Osteocyte (in vitro differentiated cells): ENCODE results near the gene CTXND1. TPM values are rescaled to one million over a fixed set of nuclear protein-coding genes. Genes with fewer than 3 reads are reported as not detected.
"Not testable (repeated sequence)": the region's sequence is repeated elsewhere in the genome, so short reads cannot be mapped to it uniquely, and the experiment has no call there.

ENCODE experiments used
- DNase-seq: peaks from one replicate; pipeline ENCODE4 v3.0.0; 2021; ENCODE audit warnings: mixed read lengths; ENCODE audit not compliant: unreplicated experiment; ENCODE audit errors: extremely low spot score
- H3K27ac Mint-ChIP-seq: one replicate; pipeline ENCODE4 v1.8.0; 2021; ENCODE audit warnings: mild to moderate bottlenecking, mixed read lengths; ENCODE audit not compliant: unreplicated experiment
- H3K27me3 Mint-ChIP-seq: one replicate; pipeline ENCODE4 v1.8.0; 2021; ENCODE audit warnings: mixed read lengths; ENCODE audit not compliant: unreplicated experiment
- H3K36me3 Mint-ChIP-seq: one replicate; pipeline ENCODE4 v1.8.0; 2021; ENCODE audit warnings: mixed read lengths; ENCODE audit not compliant: unreplicated experiment
- H3K4me1 Mint-ChIP-seq: one replicate; pipeline ENCODE4 v1.8.0; 2021; ENCODE audit warnings: mixed read lengths; ENCODE audit not compliant: unreplicated experiment
- H3K4me3 Mint-ChIP-seq: one replicate; pipeline ENCODE4 v1.8.0; 2021; ENCODE audit warnings: mild to moderate bottlenecking, moderate library complexity, mixed read lengths; ENCODE audit not compliant: unreplicated experiment
- H3K9me3 Mint-ChIP-seq: one replicate; pipeline ENCODE4 v1.8.0; 2021; ENCODE audit warnings: mixed read lengths; ENCODE audit not compliant: unreplicated experiment
- CTCF ChIP-seq: fragments of 200-600 bp; sonication (generic); IDR thresholded peaks from 2 replicates; pipeline ENCODE4 v1.5.0; 2021; ENCODE audit warnings: antibody characterized with exemption, mild to moderate bottlenecking, moderate library complexity
- total RNA-seq: library from RNA; stranded (reverse); gene quantifications from 2 replicates; pipeline ENCODE4 v1.2.1, GENCODE V29; 2021

The CTXND1 gene
- total RNA-seq, 1 donor from 2014 or later: 0.24 TPM

DNA sequence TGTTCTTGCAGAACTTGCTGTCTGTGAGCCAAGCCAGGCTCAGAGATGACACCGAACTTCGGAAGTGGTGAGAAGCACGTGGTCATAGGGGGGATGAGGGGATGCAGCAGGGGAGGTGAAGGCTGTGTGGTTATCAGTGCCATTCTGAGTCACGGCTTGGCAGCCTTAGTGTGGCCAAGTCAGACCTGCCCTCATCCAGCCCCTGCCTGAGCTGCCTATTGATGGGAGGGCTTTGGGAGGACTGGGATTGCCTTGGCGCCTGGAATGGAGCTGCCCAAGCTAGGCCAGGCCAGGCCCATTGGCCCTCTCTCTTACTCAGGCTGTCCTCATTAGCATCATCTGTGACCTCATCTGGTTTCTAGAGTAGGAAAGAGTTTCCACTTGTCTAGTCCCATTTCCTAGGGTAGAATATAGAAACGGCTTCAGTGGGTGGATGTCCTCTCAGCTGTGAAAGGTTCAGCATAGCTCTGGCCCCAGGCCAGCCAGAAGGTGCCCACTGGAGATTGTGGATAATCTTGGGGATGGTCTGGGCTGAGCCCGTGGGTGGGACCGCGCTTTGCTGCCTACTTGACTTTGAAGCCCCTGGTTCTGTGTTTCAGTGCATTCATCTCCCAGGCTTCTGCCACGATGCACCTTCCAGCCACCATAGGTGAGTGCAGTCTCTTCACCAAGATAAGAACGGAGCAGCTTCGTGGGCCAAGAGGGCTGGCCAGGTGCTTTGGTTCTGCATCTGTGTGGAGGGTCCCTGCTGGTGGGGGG lies 92.0 kb downstream of the CTXND1 start:
- TF ChIP-seq CTCF: no peak
- Mint-ChIP-seq H3K4me3 (no peak overlapping the region), H3K27ac (peak overlapping the region; percentile 65), H3K36me3 (peaks cover 7% of the 10 kb centered on the region), H3K27me3 (no peaks in the 10 kb centered on the region), H3K9me3 (no peaks in the 10 kb centered on the region), H3K4me1 (peaks cover 12% of the 10 kb centered on the region)
- peak; percentile 77 for DNase-seq

- Mint-ChIP-seq H3K4me3 (no peak overlapping the region), H3K27me3 (no peaks in the 10 kb centered on the region), H3K36me3 (peaks cover 7% of the 10 kb centered on the region), H3K9me3 (no peaks in the 10 kb centered on the region), H3K4me1 (peaks cover 12% of the 10 kb centered on the region), H3K27ac (no peak overlapping the region)
- peak; percentile 64 for DNase-seq
- no peak for TF ChIP-seq CTCF
These were observed 92.7 kb downstream of the CTXND1 start for GRCh38 chr15:80159301-80159700.

DNA sequence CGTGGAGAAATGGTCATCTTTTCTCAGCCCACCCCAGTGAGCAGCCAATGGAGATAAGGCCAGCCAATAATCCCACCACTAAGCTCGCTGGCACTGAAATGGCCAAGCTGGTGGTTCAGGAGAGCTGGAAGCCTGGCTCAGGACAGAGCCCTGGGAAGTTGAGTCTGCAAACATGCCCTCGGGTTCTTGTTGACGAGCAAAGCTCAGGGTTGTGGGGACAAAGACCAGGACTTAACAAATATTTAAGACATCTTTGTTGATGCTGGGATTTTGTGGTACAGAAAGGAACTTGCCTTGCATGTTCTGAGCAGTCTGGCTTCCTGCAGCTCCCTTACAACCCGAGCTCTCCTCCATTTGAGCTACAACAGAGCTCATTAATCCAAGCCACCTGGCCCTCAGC lies 94.8 kb downstream of the CTXND1 start:
- H3K4me3 Mint-ChIP-seq: no peak overlapping the region
- H3K27ac Mint-ChIP-seq: no peak overlapping the region
- peak; percentile 63 for DNase-seq
- H3K4me1 Mint-ChIP-seq: peaks cover 22% of the 10 kb centered on the region
- H3K36me3 Mint-ChIP-seq: peaks cover 6% of the 10 kb centered on the region
- H3K27me3 Mint-ChIP-seq: no peaks in the 10 kb centered on the region
- TF ChIP-seq CTCF: no peak
- no peaks in the 10 kb centered on the region for H3K9me3 Mint-ChIP-seq

GRCh38 chr15:80156176-80156720 lies 95.8 kb downstream of the CTXND1 start:
- DNase-seq: no peak
- no peaks in the 10 kb centered on the region for H3K27me3 Mint-ChIP-seq
- TF ChIP-seq CTCF: no peak
- no peak overlapping the region for H3K27ac Mint-ChIP-seq
- peaks cover 25% of the 10 kb centered on the region for H3K4me1 Mint-ChIP-seq
- no peaks in the 10 kb centered on the region for H3K9me3 Mint-ChIP-seq
- H3K36me3 Mint-ChIP-seq: peaks cover 2% of the 10 kb centered on the region
- no peak overlapping the region for H3K4me3 Mint-ChIP-seq

- H3K9me3 Mint-ChIP-seq, H3K27me3 Mint-ChIP-seq, H3K4me3 Mint-ChIP-seq, H3K36me3 Mint-ChIP-seq, H3K27ac Mint-ChIP-seq: not testable (repeated sequence)
- peak; percentile 57 for DNase-seq
- peaks cover 19% of the 10 kb centered on the region for H3K4me1 Mint-ChIP-seq
These were observed 96.4 kb downstream of the CTXND1 start for GRCh38 chr15:80155378-80156175.
